ENCODE results near the gene IL1F10.

DNA sequence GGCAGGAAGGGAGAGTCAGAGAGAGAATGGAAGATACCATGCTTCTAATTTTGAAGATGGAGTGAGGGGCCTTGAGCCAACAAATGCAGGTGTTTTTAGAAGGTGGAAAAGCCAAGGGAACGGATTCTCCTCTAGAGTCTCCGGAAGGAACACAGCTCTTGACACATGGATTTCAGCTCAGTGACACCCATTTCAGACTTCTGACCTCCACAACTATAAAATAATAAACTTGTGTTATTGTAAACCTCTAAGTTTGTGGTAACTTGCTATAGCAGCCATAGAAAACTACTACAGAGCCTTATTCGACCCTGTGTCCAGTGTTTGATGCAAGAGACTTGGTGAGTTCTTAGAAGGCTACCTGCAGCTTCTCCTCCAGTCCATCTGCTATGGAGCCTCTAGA is 7.8 kb downstream of the IL1F10 start:
- TF ChIP-seq, protein P1, sequence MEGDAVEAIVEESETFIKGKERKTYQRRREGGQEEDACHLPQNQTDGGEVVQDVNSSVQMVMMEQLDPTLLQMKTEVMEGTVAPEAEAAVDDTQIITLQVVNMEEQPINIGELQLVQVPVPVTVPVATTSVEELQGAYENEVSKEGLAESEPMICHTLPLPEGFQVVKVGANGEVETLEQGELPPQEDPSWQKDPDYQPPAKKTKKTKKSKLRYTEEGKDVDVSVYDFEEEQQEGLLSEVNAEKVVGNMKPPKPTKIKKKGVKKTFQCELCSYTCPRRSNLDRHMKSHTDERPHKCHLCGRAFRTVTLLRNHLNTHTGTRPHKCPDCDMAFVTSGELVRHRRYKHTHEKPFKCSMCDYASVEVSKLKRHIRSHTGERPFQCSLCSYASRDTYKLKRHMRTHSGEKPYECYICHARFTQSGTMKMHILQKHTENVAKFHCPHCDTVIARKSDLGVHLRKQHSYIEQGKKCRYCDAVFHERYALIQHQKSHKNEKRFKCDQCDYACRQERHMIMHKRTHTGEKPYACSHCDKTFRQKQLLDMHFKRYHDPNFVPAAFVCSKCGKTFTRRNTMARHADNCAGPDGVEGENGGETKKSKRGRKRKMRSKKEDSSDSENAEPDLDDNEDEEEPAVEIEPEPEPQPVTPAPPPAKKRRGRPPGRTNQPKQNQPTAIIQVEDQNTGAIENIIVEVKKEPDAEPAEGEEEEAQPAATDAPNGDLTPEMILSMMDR (IDR thresholded peaks at IDR 0.05), result no peak
- no peak for TF ChIP-seq POLR2A (IDR thresholded peaks at IDR 0.05)

Data from esophagus squamous epithelium (tissue), 4 donors.